ENCODE measurements around the gene PAPLN. TPM values are rescaled to one million over a fixed set of nuclear protein-coding genes. Genes with fewer than 3 reads are reported as not detected.

The PAPLN gene
- total and polyA plus RNA-seq, 2 of the 8 experiments (the other 6 are each of a cell fraction or from before 2014, with no cell fraction given), result 14.8 to 25.6 TPM

- no peak overlapping the region; the same call in 1 of the 2 replicates for H3K18ac ChIP-seq (ENCODE audit: extremely low read depth, low read length)
- no peaks in the 10 kb centered on the region for H3K27me3 ChIP-seq (replicated peaks in 1 of 4; ENCODE audit: control insufficient read depth in 3 of 4, extremely low read depth in 1 of 4, insufficient read depth in 3 of 4, low read length in 3 of 4)
- H3K14ac ChIP-seq (ENCODE audit: insufficient read length), result no peak overlapping the region
- H3K23me2 ChIP-seq (ENCODE audit: low read depth, low read length), result no peaks in the 10 kb centered on the region
- ChIA-PET CTCF (ENCODE audit: partially characterized antibody) (interaction anchor here (0.7 to 5.1 kb wide), 20 partner anchors 9 to 194 kb away, joined by 3 to 50 read pairs (median 4); no protein-coding TSS in a partner anchor), POLR2A (ENCODE audit: partially characterized antibody) (interaction anchor here (0.9 to 2.6 kb wide), 5 partner anchors 11 to 224 kb away, joined by 3 to 8 read pairs (median 4); no protein-coding TSS in a partner anchor)
- H2BK5ac ChIP-seq (ENCODE audit: low read depth, low read length), result peak overlapping the region; percentile 6; the same call in 1 of the 2 replicates
- H2AK5ac ChIP-seq (ENCODE audit: low read depth, low read length), result no peak overlapping the region
- H4K20me1 ChIP-seq (replicated peaks in 1 of 2; ENCODE audit: control insufficient read depth in 1 of 2, insufficient read depth in 2 of 2, low read length in 2 of 2), result no peaks in the 10 kb centered on the region
- WGBS, 2 experiments (ENCODE audit: extremely low coverage in 1 of 2, insufficient coverage in 1 of 2, insufficient read length in 1 of 2, insufficient replicate concordance in 2 of 2, low coverage in 1 of 2, low lambda C conversion rate in 2 of 2, missing lambda C conversion rate in 1 of 2), result 36% methylated on average over 12 of the region's 12 CpGs; no CpG with 5 or more reads in 1 of the 2 experiments
- no peak overlapping the region for H4K91ac ChIP-seq (replicated peaks; ENCODE audit: insufficient read length, low read length)
- no peak overlapping the region for H3K9ac ChIP-seq (replicated peaks in 1 of 4; ENCODE audit: extremely low read depth in 1 of 4, low read depth in 3 of 4, low read length in 3 of 4)
- no peaks in the 10 kb centered on the region for H3K79me1 ChIP-seq (ENCODE audit: low read depth, low read length)
- H2BK120ac ChIP-seq (replicated peaks; ENCODE audit: low read depth, low read length), result no peak overlapping the region
- DNase-seq (ENCODE audit: low read depth in 1 of 2, low spot score in 2 of 2) (peak in 1 of 2 experiments; percentile 44), FAIRE-seq (peak; percentile 93)
- peak overlapping the region; percentile 46 to 59 for H3K4me2 ChIP-seq (ENCODE audit: insufficient read depth in 1 of 2, low read depth in 2 of 2, low read length in 2 of 2)
- no peak overlapping the region for H2BK20ac ChIP-seq (ENCODE audit: low read length)
- no peak overlapping the region for H2BK15ac ChIP-seq (ENCODE audit: low read length)
- H4K8ac ChIP-seq (ENCODE audit: extremely low read depth, insufficient read depth, low read length), result no peak overlapping the region
- H4K5ac ChIP-seq (ENCODE audit: insufficient read length, low read depth, low read length), result no peak overlapping the region
- H3K79me2 ChIP-seq (ENCODE audit: control insufficient read depth in 1 of 2, insufficient read depth in 2 of 2, low read length in 2 of 2), result no peaks in the 10 kb centered on the region
- H3K27ac ChIP-seq (ENCODE audit: low read depth, low read length), result no peak overlapping the region
- H2BK12ac ChIP-seq (ENCODE audit: low read depth, low read length), result 0 out of 2 replicates have a peak overlapping the region, but pooled peaks have one; percentile 1
- no peak overlapping the region for H3K56ac ChIP-seq (replicated peaks; ENCODE audit: insufficient read length, low read depth, low read length)
- H3K23ac ChIP-seq (ENCODE audit: insufficient read length), result no peak overlapping the region
- no peaks in the 10 kb centered on the region for H3K9me3 ChIP-seq (ENCODE audit: insufficient read depth in 2 of 2, low read depth in 1 of 2, low read length in 1 of 2)
- H3K4me3 ChIP-seq (ENCODE audit: extremely low read depth in 1 of 4, insufficient read depth in 2 of 4, low read depth in 3 of 4, low read length in 4 of 4), result peak overlapping the region in 1 of 4 experiments; percentile 8; a peak in 1 of 8 replicates
- H3K4me1 ChIP-seq (replicated peaks in 1 of 4; ENCODE audit: control insufficient read depth in 3 of 4, insufficient read depth in 4 of 4, low read length in 3 of 4), result peaks cover 3 to 28% (median 19%) of the 10 kb centered on the region in 4 experiments
- H2AFZ ChIP-seq (ENCODE audit: low read length), result no peak overlapping the region
- peaks cover 2 to 19% (median 10%) of the 10 kb centered on the region in 4 experiments; a peak in 4 of 8 replicates for H3K36me3 ChIP-seq (ENCODE audit: control insufficient read depth in 2 of 4, insufficient read depth in 4 of 4, low read length in 3 of 4)
- no peak overlapping the region for H3K4ac ChIP-seq (replicated peaks; ENCODE audit: insufficient read length, low read depth, low read length)
- TF ChIP-seq EZH2 (IDR thresholded peaks at IDR 0.05; ENCODE audit: low read depth, low read length, severe bottlenecking) (no peak), SIN3A (conservative IDR thresholded peaks at IDR 0.05 in 1 of 2, IDR thresholded peaks at IDR 0.05 in 1 of 2; ENCODE audit: low read depth in 1 of 2, low read length in 2 of 2) (no peak), POLR2A (IDR thresholded peaks at IDR 0.05; ENCODE audit: control extremely low read depth in 1 of 2, low read depth in 2 of 2, low read length in 2 of 2) (no peak), SRF (IDR thresholded peaks at IDR 0.05; ENCODE audit: low read depth, low read length) (no peak), TAF7 (optimal IDR thresholded peaks at IDR 0.05; ENCODE audit: borderline replicate concordance, low read depth, low read length) (no peak), BRCA1 (IDR thresholded peaks at IDR 0.05; ENCODE audit: low read depth, low read length) (no peak), CHD1 (IDR thresholded peaks at IDR 0.05; ENCODE audit: low read depth, low read length) (no peak), FOSL1 (IDR thresholded peaks at IDR 0.05; ENCODE audit: insufficient read depth, low read depth, low read length) (no peak), SP1 (IDR thresholded peaks at IDR 0.05; ENCODE audit: low read depth, low read length) (no peak)
- TF ChIP-seq, protein P1, sequence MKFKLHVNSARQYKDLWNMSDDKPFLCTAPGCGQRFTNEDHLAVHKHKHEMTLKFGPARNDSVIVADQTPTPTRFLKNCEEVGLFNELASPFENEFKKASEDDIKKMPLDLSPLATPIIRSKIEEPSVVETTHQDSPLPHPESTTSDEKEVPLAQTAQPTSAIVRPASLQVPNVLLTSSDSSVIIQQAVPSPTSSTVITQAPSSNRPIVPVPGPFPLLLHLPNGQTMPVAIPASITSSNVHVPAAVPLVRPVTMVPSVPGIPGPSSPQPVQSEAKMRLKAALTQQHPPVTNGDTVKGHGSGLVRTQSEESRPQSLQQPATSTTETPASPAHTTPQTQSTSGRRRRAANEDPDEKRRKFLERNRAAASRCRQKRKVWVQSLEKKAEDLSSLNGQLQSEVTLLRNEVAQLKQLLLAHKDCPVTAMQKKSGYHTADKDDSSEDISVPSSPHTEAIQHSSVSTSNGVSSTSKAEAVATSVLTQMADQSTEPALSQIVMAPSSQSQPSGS (IDR thresholded peaks at IDR 0.05; ENCODE audit: low read length), result peak; percentile 63
Measured at GRCh38 chr14:73283608-73284379, 46.5 kb downstream of the PAPLN start.

Measured in H1 (cell line).